Activated CD4-positive, alpha-beta T cell treated with anti-CD3 and anti-CD28 coated beads, Interleukin-2, amount 50 U/mL, for 1 hour (primary cell): ENCODE results near the gene GBX1.

Source experiments
- DNase-seq: peaks from one replicate; pipeline ENCODE4 v3.0.0-alpha.2; 2020

The GBX1 gene

DNA sequence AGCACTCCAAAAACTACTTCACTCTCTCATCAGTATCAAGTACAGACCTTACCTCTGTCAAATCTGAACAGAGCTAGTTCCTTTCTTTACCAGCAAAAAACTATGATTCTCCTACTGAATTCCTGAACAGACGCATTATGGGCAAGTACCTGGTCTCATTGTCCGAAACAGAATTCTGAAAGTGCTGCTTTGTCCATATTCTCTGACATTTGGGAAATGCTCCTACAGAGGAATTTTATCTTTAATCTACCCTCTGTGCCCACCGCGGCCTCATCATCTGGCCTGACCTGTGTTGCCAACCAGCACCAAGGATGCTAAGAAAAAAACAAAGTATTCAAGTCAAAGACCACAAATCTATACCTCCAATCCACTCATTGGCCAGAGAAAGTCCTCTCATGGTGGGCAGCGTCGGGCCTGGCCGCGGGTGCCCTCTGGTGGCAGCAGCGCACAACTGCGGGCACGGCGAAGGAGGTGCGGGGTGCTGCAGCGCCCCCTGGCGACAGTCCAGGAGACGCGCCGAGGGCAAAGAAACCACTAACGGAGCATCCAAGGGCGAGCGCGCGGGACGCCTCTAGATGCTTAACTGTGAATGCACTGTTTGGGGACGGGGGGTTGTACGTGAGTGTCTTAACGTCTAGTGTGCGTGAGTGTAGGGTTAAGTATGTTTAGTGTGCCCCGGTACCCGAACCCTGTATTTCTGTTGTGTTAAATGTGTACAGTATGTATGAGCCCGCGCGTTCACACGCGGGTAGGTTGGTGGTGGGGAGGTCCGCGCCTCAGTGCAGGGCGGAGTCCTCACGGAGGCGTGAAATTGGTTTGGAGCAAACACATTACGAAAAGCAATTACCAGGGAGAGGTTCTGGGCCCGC lies 5.0 kb upstream of the GBX1 start:
- peak; percentile 77 for DNase-seq

DNA sequence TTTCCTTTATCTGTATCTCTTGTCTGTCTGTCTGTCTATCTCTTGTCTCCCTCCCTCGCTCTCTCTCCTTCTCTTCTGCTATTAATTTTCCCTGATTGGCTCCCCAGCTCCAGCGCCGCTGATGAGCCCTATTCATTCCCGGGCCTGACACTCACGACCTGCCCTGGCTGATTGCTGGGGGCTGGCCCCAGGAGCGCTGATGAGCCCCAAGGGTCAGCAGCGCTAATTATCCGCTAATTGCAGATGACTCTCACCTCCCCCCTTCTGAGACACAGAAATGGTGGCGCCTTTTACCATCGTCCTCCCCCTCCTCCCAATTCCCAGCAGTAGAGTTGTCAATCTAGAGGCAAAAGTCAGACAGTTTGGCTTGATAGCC lies 1.3 kb upstream of the GBX1 start:
- DNase-seq: no peak

DNA sequence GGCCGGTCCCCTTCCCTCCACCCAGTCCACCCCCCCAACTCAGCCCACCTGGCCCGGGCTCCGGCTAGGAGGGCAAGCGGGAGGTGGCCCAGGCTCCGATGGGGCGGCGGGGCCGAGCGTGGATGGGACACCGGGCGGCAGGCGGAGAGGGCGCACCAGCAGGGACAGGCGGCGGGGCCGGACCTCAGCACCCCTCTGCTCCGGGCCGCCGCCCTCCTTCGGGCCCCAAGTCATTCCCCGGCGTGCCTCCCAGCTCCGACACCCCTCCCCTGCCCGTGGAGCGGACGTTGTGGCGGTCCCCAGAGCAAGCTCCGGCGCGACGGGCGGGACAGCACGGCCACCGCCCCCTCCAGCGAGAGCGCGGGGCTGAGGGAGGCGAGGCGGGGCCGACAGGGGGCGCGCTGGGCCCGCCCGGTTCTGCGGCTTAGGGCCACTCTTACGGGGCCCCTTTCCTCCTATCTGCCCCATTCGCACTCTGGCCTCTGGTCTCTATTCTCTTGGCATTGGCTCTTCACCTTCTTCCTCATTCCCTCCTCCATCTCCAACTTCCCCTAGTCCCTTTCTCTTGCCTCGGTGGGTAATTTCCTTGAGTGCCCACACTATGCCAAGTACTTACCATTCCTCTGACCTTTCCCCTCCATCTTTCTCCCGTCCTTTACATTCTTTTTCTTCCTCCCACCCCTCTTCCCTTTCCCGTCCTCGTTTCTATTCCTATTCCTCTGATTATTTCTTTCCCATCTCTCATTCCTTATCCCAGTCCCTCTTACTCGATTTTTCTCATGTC lies 701 bp upstream of the GBX1 start:
- peak; percentile 60 for DNase-seq

DNA sequence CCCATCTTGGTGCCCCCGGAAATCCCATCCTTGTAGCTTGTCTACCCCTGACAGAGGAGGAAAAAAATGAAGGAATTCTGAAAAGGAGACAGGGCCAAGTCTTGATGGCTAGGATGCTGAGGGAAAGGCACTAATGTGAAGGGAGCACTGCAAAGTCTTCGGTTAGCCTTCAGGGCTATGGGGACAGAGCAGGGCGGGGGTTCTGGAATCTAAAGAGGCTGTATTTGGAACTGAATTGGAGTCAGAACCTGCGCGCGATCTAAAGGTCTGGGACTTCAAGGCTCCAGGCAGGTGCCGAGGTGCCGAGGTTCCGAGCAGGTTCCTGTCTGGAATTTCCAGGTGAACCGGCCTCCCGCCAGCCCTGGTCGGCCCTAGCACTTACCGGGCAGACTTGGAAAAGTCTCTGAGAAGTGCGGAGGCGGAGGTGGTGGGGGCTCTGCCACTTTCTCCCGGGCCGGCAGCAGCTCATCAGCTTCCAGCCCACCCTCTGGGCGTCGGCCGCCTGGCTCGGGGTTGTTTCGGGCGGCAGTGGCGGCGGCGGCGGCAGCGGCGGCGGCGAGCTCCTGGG lies 781 bp downstream of the GBX1 start:
- no peak for DNase-seq

DNA sequence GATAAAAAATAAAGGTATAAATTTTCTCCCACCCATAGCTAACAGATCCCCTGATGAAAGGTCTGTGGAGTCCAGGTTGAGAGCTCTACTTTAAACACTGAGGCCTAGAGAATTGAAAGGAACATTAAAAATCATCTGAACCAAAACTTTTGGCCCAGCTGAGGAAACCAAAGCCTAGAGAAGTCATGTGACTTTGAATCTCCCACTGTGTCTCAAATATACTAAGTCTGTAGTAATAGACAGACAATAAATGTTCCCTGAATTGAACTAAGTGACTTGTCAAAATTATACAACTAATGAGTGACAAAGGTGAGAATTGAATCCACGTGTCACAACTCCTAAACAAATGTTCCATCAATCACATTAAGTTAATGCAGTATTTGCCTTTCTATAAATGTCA lies 5.7 kb downstream of the GBX1 start:
- no peak for DNase-seq

DNA sequence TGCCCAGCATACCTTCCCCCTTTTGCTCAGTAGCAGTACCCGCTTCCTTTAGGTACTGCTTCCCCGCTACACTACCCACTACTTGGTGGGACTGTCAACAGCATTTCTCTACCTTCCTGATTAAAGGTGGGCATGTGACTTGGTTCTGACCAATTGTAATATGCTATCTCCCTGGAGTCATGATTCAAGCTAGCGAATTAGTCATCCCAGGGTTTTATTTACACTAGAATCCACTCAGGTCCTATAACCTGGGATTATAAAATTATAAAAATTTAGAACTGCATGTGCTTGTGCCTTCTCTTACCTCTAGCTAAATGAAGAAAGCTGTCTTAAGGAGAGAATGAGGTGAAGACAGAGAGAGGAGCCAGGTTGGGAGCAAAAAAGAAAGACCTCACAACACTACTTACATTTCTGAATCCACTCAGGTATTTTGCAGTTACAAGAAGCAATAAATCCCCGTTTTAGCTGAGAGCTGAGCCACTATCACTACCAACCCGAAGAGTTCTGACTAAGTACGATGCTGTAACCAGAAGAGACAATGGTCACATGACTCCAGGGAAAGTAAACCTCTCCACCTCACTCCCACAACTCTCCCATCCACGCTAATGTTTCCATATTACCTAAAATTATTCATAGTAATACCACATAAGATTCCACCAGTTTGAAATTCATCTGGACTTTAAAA lies 9.7 kb downstream of the GBX1 start:
- DNase-seq: no peak

DNA sequence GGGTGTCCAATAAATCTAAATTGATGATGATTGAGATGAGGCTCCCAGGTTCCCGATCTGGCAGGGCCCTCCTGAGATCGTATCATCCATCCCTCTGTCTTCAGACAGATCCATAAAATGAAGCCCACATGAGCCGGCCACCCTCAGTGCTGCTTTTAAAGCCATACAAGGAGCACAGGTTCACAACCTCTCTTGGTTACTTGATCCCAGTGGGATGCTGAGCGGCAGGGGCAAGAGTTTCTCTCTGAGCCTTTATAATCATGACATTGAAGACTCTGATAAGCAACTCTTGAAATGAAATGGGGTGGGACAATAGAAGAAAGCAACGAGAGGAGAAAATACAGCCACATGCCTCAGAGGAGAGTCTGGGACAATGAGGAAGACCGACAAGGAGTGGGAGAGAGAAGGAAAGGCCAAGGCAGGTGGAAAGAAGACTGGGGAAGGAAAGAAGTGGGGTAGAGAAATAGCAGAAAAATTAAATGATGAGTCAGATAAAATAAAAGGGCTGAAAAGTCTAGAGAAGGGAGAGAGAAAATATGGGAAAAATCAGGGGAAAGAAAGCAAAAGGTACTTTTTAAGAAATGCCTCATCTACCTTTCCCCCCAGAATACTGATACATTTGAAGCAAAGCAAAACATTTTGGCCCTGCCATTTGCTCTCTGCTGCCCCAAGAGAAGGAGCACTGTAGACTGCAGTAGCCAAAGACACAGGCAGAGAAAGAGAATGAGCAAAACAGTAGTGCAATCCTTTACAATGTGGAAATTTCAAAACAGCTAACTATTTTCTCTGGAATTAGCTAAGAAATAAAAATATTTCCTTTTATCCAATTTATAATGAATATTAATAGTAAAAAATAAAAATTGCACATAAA lies 14.6 kb downstream of the GBX1 start:
- DNase-seq: no peak

DNA sequence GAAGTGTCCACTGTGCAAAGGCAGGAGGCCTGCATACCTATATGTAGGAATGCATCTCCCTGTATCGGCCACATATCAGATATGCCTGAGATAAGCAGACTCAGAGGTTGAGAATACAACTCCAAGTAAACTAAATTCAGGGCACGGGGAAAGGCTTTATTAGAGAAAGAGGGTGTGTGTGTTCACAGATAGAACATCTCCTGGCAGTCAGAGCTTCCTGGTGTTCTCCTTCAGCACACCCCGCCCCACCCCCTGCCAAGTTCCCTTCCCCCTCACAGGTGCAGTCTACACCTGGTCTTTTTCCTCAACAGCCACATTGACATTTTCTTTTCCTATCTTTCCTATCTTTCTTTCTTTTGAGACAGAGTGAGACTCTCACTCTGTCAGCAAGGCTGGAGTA lies 17.1 kb downstream of the GBX1 start:
- DNase-seq: no peak

DNA sequence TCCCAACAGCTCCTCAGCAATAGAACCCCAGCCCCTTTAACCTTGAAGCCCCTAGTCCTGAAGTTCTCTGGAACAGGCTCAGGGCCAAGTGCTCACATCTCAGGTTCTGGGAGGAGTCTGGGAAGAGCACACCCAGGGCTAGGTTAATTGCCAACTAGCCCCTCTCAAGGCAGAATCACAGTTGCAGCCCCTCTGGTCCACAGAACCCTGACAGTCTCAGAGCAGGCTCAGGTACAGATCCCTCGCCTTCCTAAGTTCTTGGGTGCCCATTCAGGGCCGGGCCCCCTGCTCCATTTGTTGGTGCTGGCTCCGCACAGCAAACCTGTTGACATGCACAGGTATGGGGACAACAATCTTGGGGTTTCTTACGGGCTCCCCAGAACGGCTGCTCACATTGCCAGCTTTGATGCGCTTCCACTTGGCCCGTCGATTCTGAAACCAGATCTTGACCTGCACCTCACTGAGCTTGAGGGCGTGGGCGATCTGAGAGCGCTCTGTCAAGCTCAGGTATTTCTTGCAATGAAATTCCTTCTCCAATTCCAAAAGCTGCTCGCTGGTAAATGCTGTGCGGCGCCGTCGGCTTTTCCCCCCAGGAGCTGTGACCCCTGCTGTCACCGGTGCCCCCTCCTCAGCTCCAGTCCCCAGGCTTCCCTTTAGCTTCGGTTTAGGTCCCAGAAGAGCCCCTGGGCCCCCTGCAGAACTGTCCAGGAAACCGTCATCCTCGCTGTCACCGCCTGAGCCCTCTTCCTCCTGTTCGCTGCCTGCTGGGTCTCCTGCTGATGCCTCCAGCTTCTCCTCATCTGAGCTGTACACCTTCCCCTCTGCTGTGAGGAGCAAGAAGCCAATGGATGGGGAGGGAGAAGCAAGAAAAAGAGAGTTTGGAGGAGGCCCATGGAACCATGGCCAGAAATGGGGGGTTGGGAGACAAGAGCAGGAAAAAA lies 18.9 kb downstream of the GBX1 start:
- no peak for DNase-seq

DNA sequence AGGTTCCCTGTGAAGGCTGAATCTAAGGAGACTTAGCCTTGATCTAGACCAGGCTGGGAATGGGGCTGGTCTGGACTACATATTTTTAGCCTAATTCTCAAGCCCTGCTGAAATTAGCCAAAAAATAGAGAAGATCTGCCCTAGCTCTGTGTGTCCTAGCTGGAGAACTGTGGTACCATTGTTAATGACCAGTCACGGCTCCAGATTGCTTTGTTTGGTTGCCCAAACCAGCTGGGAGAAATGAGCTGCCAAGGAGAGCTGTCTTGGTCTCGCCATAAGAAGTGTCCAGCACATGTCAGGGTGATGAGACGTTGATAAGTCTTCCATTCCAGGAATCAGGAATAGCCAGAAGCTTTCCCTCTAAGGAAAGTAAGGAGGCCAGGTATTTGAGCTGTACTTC lies 20.7 kb downstream of the GBX1 start:
- no peak for DNase-seq

DNA sequence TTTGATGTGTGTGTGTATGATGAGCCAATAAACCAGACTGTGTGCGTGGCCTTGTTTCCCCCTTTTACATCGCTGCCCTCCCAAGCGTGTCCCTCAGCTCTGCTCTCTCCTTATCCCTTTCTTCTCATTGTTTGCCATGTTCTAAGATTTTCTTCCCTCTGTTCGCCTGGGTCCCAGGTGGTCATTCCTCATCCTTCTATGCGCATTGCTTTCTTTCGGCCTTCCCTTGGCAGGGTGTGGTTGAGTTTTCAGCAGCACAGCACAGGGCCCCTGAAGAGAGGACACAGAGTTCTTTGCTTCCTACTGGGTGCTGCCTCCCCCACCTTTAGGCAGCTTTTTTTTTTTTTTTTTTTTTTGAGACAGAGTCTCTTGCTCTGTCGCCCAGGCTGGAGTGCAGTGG lies 23.1 kb downstream of the GBX1 start:
- DNase-seq: no peak

DNA sequence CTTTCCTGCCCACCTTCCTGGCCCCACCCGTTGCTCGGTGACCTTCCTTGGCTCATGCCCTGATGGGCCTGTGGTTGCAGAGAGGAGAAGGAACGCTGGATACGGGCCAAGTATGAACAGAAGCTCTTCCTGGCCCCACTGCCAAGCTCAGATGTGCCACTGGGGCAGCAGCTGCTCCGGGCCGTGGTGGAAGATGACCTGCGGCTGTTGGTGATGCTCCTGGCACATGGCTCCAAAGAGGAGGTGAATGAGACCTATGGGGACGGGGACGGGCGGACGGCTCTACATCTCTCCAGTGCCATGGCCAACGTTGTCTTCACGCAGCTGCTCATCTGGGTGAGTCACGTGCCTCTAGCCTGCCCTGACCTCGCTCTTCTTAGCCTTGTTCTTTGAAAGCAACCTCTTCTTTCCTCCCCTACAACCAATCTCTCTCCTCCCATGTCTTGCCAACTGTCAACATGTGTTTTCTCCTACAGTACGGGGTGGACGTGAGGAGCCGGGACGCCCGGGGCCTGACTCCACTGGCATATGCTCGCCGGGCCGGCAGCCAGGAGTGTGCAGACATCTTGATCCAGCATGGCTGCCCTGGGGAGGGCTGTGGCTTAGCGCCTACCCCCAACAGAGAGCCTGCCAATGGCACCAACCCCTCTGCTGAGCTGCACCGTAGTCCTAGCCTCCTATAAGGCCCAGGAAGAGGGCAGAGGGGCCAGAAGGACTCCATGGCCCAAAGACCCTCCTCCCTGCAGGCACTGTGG lies 24.1 kb downstream of the GBX1 start:
- no peak for DNase-seq

DNA sequence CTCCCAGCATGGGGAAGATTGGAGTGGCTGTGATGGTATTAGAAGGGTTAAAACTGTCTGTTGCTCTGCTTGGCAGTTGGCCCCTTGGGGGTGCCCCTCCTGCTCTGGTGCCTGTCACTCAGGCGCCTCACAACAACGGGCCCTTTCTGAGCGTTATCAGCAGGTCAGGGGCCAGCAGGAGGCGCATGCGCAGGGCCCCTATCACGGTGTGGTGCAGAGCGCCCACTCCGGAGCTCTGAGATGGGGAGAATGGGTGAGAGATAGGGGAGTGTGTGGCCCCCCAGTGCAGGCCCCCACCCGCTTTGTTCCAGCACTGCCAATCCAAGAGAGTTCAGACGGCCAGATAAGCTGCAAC lies 24.8 kb downstream of the GBX1 start:
- DNase-seq: no peak

DNA sequence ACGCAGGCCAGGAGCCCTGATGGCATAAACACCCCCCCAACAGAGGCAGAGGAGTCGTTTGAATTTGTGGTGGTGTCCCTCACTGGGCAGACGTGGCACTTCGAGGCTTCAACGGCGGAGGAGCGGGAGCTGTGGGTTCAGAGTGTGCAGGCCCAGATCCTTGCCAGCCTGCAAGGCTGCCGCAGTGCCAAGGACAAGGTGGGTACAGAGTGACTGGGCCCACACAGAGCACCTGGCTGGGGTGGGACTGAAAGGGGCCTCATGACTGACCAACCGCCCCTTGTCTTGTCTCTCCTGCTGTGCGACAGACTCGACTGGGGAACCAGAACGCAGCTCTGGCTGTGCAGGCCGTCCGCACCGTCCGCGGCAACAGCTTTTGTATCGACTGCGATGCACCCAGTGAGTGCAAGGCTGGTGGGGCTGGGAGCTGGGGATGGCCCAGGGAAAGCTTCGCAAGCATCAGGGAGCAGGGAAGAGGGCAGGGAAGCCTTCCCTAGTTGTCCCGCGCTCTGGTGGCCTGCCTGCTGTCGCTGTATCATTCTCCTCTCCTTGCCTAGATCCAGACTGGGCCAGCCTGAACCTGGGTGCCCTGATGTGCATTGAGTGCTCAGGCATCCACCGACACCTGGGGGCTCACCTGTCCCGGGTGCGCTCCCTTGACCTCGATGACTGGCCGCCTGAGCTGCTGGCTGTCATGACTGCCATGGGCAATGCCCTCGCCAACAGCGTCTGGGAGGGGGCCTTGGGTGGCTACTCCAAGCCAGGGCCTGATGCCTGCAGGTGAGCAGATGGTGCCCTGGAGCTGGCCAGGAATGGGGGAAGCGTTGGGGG lies 25.4 kb downstream of the GBX1 start:
- DNase-seq: no peak

DNA sequence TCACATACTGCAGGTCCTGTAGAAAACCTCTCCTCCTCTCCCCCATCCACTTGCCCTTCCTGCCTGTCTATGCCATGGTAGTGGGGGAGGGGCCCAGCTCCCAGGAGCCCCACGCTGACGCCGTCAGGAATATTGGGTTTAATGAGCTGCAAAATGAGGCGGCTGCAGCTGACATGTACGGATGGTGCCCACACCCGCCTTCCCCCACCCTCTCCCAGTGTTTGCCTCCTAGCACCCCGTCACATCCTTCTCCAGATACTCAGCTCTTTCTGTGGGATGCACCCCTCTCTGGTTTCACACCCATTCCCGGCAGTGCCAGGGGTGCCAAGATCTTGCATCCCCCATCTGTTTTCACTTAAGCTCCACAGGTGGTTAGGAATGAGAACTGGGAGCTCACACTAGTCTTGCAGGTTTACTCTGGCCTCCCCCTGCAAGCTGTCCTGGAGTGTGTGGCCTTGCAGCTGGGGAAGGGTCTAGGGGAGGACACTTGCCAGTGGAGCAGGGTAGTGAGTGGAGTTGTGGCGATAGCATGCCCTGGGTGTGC lies 26.1 kb downstream of the GBX1 start:
- no peak for DNase-seq

DNA sequence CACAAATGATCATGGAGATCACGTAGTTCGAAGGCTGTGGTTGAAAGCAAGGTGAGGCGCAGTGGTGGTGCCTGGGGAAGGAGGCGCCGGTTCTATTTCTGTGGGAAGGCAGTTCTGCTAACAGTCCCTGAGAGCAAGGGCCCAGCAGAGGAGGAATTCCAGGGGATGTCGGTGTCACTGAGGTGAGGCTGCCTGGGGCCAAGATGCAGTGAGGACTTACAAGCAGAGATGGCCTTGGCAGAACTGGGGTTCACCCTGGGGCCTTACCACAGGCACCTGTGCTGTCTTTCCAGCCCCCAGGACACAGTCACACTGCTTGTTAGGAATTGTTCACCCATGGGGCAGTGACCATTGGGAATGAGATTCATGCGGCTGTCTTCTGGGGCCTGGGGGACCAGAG lies 26.7 kb downstream of the GBX1 start:
- DNase-seq: no peak

DNA sequence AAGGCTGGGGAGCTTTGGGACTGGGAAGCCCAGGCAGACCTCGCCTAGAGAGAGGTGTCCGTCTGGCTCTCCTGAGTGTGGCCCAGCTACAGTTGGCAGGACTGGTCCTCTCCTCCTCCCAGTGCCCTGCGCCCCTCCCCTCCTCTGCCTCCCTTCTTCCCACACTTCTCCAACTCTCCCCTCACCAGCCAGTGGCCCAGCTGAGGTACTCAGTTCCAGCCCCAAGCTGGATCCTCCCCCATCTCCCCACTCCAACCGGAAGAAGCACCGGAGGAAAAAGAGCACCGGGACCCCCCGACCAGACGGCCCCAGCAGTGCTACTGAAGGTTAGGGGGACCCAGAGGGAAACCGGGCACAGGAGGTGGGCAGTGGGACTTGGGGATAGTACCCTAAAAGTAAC lies 27.7 kb downstream of the GBX1 start:
- no peak for DNase-seq

DNA sequence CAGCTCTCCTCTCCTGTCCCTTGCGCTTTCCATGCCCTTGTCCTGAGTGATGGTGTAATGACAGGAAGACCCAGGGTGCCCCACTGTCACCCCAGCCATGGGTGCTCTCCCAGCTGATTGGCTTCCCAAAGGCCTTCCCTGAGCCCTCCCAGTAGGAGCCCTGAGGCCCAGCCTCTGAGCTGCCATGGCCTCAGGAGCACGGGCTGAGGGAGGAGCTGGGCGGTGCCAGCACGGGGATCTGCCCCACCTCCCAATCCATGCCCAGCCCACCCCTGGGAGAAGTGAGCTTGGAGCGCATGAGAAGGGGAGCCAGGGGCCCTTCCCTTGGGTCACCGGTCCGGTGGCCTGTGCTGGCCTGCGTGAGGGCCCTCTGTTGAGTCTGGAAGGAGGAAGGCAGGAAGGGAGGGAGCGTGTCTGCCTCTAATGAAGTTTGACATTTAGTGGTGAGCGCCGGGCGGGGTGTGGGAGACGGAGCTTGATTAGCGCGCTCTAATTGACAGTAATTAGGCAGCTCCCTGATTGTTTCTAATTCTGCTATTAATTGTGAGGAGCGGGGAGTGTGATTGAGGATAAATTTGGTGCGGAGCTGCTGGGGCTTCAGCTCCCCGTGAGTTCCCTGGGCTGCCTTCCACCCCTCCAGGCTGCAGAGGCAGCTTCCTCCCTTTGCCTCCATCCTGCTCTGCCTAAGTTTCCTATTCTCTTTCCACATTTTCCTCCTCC lies 28.3 kb downstream of the GBX1 start:
- DNase-seq: no peak
